ENCODE data around the gene PCNX3. TPM values are rescaled to one million over a fixed set of nuclear protein-coding genes. Genes with fewer than 3 reads are reported as not detected.
A peak's percentile ranks its signal among the peaks of the same experiment; 100 is the strongest.
"Not testable (repeated sequence)": the region's sequence is repeated elsewhere in the genome, so short reads cannot be mapped to it uniquely, and the experiment has no call there.

Gene PCNX3
- total and polyA plus RNA-seq, 4 donors, result 13.9 to 53.8 (median 20.4) TPM

DNA sequence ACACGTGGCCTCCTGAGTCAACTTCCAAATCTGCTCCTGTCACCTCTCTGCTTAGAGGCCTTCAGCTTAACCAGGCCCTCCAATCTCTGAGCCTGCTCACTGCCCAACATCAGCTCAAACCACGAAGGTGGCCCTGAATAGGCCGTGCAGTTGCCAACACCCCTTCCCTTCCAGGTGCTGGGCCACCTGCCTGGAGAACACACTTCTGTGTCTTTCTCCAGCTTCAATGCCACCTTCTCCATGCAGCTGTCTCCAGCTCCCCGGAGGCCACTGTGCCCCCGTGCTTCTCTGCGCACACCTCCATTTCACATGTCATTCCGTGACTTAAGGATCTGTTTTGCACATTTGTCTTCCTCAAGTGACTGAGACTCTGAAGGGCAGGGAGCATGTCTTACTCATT is 41.9 kb downstream of the PCNX3 start:
- no peak for ATAC-seq (ENCODE audit: insufficient read depth, low FRiP score)
- TF ChIP-seq, protein P1, sequence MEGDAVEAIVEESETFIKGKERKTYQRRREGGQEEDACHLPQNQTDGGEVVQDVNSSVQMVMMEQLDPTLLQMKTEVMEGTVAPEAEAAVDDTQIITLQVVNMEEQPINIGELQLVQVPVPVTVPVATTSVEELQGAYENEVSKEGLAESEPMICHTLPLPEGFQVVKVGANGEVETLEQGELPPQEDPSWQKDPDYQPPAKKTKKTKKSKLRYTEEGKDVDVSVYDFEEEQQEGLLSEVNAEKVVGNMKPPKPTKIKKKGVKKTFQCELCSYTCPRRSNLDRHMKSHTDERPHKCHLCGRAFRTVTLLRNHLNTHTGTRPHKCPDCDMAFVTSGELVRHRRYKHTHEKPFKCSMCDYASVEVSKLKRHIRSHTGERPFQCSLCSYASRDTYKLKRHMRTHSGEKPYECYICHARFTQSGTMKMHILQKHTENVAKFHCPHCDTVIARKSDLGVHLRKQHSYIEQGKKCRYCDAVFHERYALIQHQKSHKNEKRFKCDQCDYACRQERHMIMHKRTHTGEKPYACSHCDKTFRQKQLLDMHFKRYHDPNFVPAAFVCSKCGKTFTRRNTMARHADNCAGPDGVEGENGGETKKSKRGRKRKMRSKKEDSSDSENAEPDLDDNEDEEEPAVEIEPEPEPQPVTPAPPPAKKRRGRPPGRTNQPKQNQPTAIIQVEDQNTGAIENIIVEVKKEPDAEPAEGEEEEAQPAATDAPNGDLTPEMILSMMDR (IDR thresholded peaks at IDR 0.05; ENCODE audit: control extremely low read depth, extremely low read depth), result no peak
- Histone ChIP-seq H3K4me1 (ENCODE audit: control insufficient read depth in 5 of 5, insufficient read depth in 5 of 5, low read length in 5 of 5) (peaks cover 0 to 28% (median 12%) of the 10 kb centered on the region in 5 donors), H3K27ac (ENCODE audit: low read depth in 1 of 2, low read length in 1 of 2) (no peak overlapping the region), H3K9me3 (ENCODE audit: control insufficient read depth in 4 of 4, insufficient read depth in 3 of 4, low read length in 3 of 4) (no peaks in the 10 kb centered on the region), H3K27me3 (ENCODE audit: control insufficient read depth in 3 of 3, insufficient read depth in 3 of 3, low read length in 2 of 3) (no peaks in the 10 kb centered on the region), H3K4me3 (no peak overlapping the region), H3K9ac (ENCODE audit: insufficient read depth in 1 of 2, low read length in 2 of 2) (no peak overlapping the region), H3K36me3 (ENCODE audit: control insufficient read depth in 4 of 4, insufficient read depth in 4 of 4, low read length in 4 of 4) (peaks cover 18 to 68% (median 41%) of the 10 kb centered on the region in 4 donors)
- 88 to 93% methylated on average over 7 of the region's 7 CpGs for WGBS, 2 donors
- DNase-seq, result no peak

DNA sequence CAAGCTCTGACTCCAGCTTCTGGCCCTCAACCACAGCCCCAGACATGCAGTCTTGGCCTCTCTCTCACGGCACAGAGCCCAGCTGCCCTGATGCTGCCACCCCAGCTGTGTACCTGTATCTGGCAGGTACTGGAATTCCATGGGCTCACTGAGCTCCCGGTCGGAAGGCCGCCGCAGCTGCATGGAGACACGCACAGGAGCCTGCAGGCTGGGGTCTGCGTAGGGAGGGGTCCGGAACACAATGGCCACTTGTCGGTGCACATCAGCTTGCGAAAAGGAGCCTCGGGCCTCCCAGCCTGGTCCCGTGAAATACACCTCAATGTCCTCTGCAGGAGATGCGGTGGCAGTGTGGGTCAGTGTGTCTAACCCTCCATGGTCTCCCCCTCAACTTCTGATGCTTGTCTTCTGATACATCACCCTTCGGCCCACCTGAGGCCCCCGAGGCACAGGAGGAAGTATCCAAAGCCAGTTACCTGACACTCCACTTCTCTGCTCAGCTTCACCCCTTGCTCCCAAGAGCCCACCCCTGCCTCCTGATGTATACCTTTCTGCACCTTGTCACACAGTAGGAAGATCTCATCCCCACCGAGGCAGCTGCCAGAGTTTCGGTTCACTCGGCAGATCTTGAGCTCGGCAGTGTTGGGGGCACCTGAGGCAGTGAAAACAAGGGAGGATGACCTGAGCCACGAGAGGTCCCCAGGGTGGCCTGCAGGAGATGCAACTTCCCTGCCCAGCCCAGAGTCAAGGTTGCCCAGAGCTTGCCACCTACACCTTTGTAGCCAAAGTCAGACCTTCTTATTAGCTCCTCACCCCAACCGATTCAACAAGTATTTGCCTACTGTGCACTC is 42.8 kb downstream of the PCNX3 start:
- WGBS, 2 donors, result 92 to 95% methylated on average over 21 of the region's 21 CpGs
- H3K9me3 ChIP-seq (ENCODE audit: control insufficient read depth in 4 of 4, insufficient read depth in 3 of 4, low read length in 3 of 4), result no peaks in the 10 kb centered on the region
- no peak overlapping the region for H3K27ac ChIP-seq (ENCODE audit: low read depth in 1 of 2, low read length in 1 of 2)
- DNase-seq (no peak), ATAC-seq (ENCODE audit: insufficient read depth, low FRiP score) (no peak)
- peaks cover 0 to 22% (median 9%) of the 10 kb centered on the region in 5 donors for H3K4me1 ChIP-seq (ENCODE audit: control insufficient read depth in 5 of 5, insufficient read depth in 5 of 5, low read length in 5 of 5)
- no peaks in the 10 kb centered on the region for H3K27me3 ChIP-seq (ENCODE audit: control insufficient read depth in 3 of 3, insufficient read depth in 3 of 3, low read length in 2 of 3)
- H3K4me3 ChIP-seq, result no peak overlapping the region
- peaks cover 18 to 68% (median 41%) of the 10 kb centered on the region in 4 donors for H3K36me3 ChIP-seq (ENCODE audit: control insufficient read depth in 4 of 4, insufficient read depth in 4 of 4, low read length in 4 of 4)
- TF ChIP-seq, protein P1 (IDR thresholded peaks at IDR 0.05; ENCODE audit: control extremely low read depth, extremely low read depth), result no peak
- H3K9ac ChIP-seq (ENCODE audit: insufficient read depth in 1 of 2, low read length in 2 of 2), result no peak overlapping the region

DNA sequence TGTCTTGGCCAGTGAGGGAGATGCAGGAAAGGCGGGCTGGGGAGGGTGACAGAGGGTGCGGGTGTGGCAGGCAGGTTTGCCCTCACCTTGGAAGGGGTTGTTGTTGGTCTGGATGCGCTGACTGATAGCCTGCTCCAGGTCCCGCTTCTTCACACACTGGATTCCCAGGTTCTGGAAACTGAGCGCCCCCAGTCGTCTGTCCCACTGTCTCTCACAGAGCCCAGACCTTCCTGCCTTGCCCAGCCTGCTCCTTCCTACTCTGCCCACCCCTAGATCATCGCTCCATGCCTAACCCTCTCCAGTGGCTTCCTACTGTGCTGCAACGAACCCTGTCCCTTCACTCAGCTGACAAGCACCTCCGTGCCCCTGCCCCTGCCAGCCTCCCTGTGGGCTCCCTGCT is 44.5 kb downstream of the PCNX3 start:
- H3K9ac ChIP-seq (ENCODE audit: insufficient read depth in 1 of 2, low read length in 2 of 2), result no peak overlapping the region
- H3K27ac ChIP-seq (ENCODE audit: low read depth in 1 of 2, low read length in 1 of 2), result peak overlapping the region in 1 of 2 donors; percentile 13
- TF ChIP-seq, protein P1 (IDR thresholded peaks at IDR 0.05; ENCODE audit: control extremely low read depth, extremely low read depth), result no peak
- DNase-seq (no peak), ATAC-seq (ENCODE audit: insufficient read depth, low FRiP score) (no peak)
- peaks cover 0 to 20% (median 6%) of the 10 kb centered on the region in 5 donors for H3K4me1 ChIP-seq (ENCODE audit: control insufficient read depth in 5 of 5, insufficient read depth in 5 of 5, low read length in 5 of 5)
- no peaks in the 10 kb centered on the region for H3K9me3 ChIP-seq (ENCODE audit: control insufficient read depth in 4 of 4, insufficient read depth in 3 of 4, low read length in 3 of 4)
- peaks cover 18 to 58% (median 35%) of the 10 kb centered on the region in 4 donors for H3K36me3 ChIP-seq (ENCODE audit: control insufficient read depth in 4 of 4, insufficient read depth in 4 of 4, low read length in 4 of 4)
- H3K4me3 ChIP-seq, result no peak overlapping the region
- 95 to 96% methylated on average over 9 of the region's 9 CpGs for WGBS, 2 donors
- no peaks in the 10 kb centered on the region for H3K27me3 ChIP-seq (ENCODE audit: control insufficient read depth in 3 of 3, insufficient read depth in 3 of 3, low read length in 2 of 3)

DNA sequence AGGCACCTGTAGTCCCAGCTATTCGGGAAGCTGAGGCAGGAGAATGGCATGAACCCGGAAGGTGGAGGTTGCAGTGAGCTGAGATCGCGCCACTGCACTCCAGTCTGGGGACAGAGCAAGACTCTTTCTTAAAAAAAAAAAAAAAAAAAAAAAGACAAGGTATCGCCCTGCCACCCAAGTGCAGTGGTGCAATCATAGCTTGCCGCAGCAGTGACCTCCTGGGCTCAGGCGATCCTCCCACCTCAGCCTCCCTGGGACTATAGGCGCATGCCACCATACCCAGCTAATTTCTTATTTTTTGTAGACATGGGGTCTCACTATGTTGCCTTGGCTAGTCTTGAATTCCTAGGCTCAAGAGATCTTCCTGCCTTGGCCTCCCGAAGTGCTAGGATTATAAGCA is 45.3 kb downstream of the PCNX3 start:
- WGBS, 2 donors, result 93 to 96% methylated on average over 9 of the region's 9 CpGs
- Histone ChIP-seq H3K4me1 (ENCODE audit: control insufficient read depth in 5 of 5, insufficient read depth in 5 of 5, low read length in 5 of 5) (peaks cover 0 to 20% (median 6%) of the 10 kb centered on the region in 5 donors), H3K36me3 (ENCODE audit: control insufficient read depth in 4 of 4, insufficient read depth in 4 of 4, low read length in 4 of 4) (peaks cover 17 to 50% (median 32%) of the 10 kb centered on the region in 4 donors)
- not testable (repeated sequence) for ATAC-seq (ENCODE audit: insufficient read depth, low FRiP score); H3K4me3 ChIP-seq; DNase-seq; H3K27me3 ChIP-seq (ENCODE audit: control insufficient read depth in 3 of 3, insufficient read depth in 3 of 3, low read length in 2 of 3); H3K27ac ChIP-seq (ENCODE audit: low read depth in 1 of 2, low read length in 1 of 2); H3K9ac ChIP-seq (ENCODE audit: insufficient read depth in 1 of 2, low read length in 2 of 2); H3K9me3 ChIP-seq (ENCODE audit: control insufficient read depth in 4 of 4, insufficient read depth in 3 of 4, low read length in 3 of 4)

All from lung (tissue), 12 donors.